SK-N-SH (cell line): ENCODE results near the gene PTAFR. TPM values are rescaled to one million over a fixed set of nuclear protein-coding genes. Genes with fewer than 3 reads are reported as not detected.

Experiments
- CTCF ChIA-PET: fragments of 300-600, 350-600 bp; formaldehyde crosslinking; extraction: SDS; loops from one replicate; lab custom pipeline; 2021; lab: Yijun Ruan, JAX
- POLR2A ChIA-PET: fragments of 350-600 bp; sonication (Branson Sonifier 250); formaldehyde crosslinking; extraction: SDS; loops from one replicate; lab custom pipeline; 2020; ENCODE audit warnings: antibody characterized with exemption, inconsistent platforms; lab: Yijun Ruan, JAX
- DNase-seq: peaks from one replicate; pipeline ENCODE4 v3.0.0; 2012
- H2AFZ ChIP-seq: fragments of 200-600 bp; sonication (generic); 2 replicates; pipeline ENCODE4 v1.8.1; 2016; ENCODE audit warnings: antibody characterized with exemption, mild to moderate bottlenecking, low read depth
- H3F3A ChIP-seq: fragments of 200-600 bp; sonication (generic); replicated peaks from 2 replicates; pipeline ENCODE3; 2016; ENCODE audit warnings: antibody characterized with exemption, mild to moderate bottlenecking; ENCODE audit not compliant: insufficient read depth
- H3K27ac ChIP-seq, 2 experiments: fragments of 200-500 bp in 1 of 2; fragments of 200-600 bp in 1 of 2; sonication (Bioruptor generic) in 1 of 2; sonication (generic), shearing (Covaris generic) in 1 of 2; 2 replicates each; pipeline versions ENCODE4 v1.5.1 to v1.6.1; 2014 to 2016; ENCODE audit warnings: low read depth in 2 of 2, inconsistent platforms in 1 of 2, low read length in 1 of 2, mild to moderate bottlenecking in 1 of 2, mixed read lengths in 1 of 2
- H3K27me3 ChIP-seq: fragments of 200-600 bp; sonication (generic), shearing (Covaris generic); 2 replicates; pipeline ENCODE4 v1.6.1; 2016; ENCODE audit warnings: mixed run types; ENCODE audit not compliant: insufficient read depth
- H3K36me3 ChIP-seq, 2 experiments: fragments of 200-500 bp in 1 of 2; fragments of 200-600 bp in 1 of 2; sonication (Bioruptor generic) in 1 of 2; sonication (generic) in 1 of 2; replicated peaks in 1 of 2; 2 replicates each; pipeline versions ENCODE3 to v1.5.1; 2014 to 2016; ENCODE audit warnings: low read length in 1 of 2, mild to moderate bottlenecking in 1 of 2; ENCODE audit not compliant: insufficient read depth in 2 of 2, control insufficient read depth in 1 of 2
- H3K4me1 ChIP-seq, 2 experiments: fragments of 200-500 bp in 1 of 2; fragments of 200-600 bp in 1 of 2; sonication (Bioruptor generic) in 1 of 2; sonication (generic), shearing (Covaris generic) in 1 of 2; 2 replicates each; pipeline versions ENCODE4 v1.5.1 to v1.6.1; 2014 to 2016; ENCODE audit warnings: low read depth in 1 of 2, low read length in 1 of 2, mixed run types in 1 of 2; ENCODE audit not compliant: insufficient read depth in 2 of 2, control insufficient read depth in 1 of 2
- H3K4me2 ChIP-seq: fragments of 200-600 bp; sonication (generic), shearing (Covaris generic); 2 replicates; pipeline ENCODE4 v1.6.1; 2017; ENCODE audit warnings: mixed run types
- H3K4me3 ChIP-seq, 2 experiments: fragments of 200-500 bp in 1 of 2; fragments of 200-600 bp in 1 of 2; sonication (Bioruptor generic) in 1 of 2; sonication (generic), shearing (Covaris generic) in 1 of 2; 2 replicates each; pipeline versions ENCODE4 v1.5.1 to v1.8.1; 2014 to 2016; ENCODE audit warnings: low read depth in 2 of 2, inconsistent platforms in 1 of 2, low read length in 1 of 2, mild to moderate bottlenecking in 1 of 2, mixed read lengths in 1 of 2, moderate library complexity in 1 of 2
- H3K79me2 ChIP-seq: fragments of 200-600 bp; sonication (generic); 2 replicates; pipeline ENCODE4 v1.8.1; 2017; ENCODE audit warnings: mild to moderate bottlenecking; ENCODE audit not compliant: insufficient read depth
- H3K9ac ChIP-seq: fragments of 200-600 bp; sonication (generic); 2 replicates; pipeline ENCODE4 v1.6.1; 2017; ENCODE audit warnings: mixed run types
- H3K9me2 ChIP-seq: fragments of 200-600 bp; sonication (generic); 2 replicates; pipeline ENCODE4 v1.6.1; 2017; ENCODE audit warnings: mixed run types
- H3K9me3 ChIP-seq: fragments of 200-600 bp; sonication (generic); 2 replicates; pipeline ENCODE4 v1.6.1; 2017; ENCODE audit warnings: mixed run types, mild to moderate bottlenecking, moderate library complexity
- H4K20me1 ChIP-seq: fragments of 200-600 bp; sonication (generic); 2 replicates; pipeline ENCODE4 v1.6.1; 2017; ENCODE audit warnings: mild to moderate bottlenecking, mixed run types; ENCODE audit not compliant: insufficient read depth
- CHD2 ChIP-seq: fragments of 150-350 bp; IDR thresholded peaks from 2 replicates; pipeline ENCODE4 v1.6.1; 2018; ENCODE audit warnings: low read length; ENCODE audit not compliant: partially characterized antibody
- CTCF ChIP-seq: fragments of 200-600 bp; sonication (generic); IDR thresholded peaks from 2 replicates; pipeline ENCODE4 v1.6.1; 2017; ENCODE audit warnings: antibody characterized with exemption, mild to moderate bottlenecking, moderate library complexity
- FOSL2 ChIP-seq: IDR thresholded peaks from 2 replicates; pipeline ENCODE4 v1.4.0; 2012; ENCODE audit warnings: low read depth, mild to moderate bottlenecking, moderate library complexity, borderline replicate concordance
- FOXM1 ChIP-seq: IDR thresholded peaks from 2 replicates; pipeline ENCODE4 v1.4.0; 2012; ENCODE audit warnings: low read depth, mild to moderate bottlenecking
- GABPA ChIP-seq: IDR thresholded peaks from 2 replicates; pipeline ENCODE4 v1.4.0; 2012; ENCODE audit warnings: low read depth, mild to moderate bottlenecking
- IRF3 ChIP-seq: fragments of 150-350 bp; IDR thresholded peaks from 2 replicates; pipeline ENCODE4 v1.6.1; 2016; ENCODE audit warnings: mild to moderate bottlenecking, low read depth, low read length
- MAX ChIP-seq: IDR thresholded peaks from 2 replicates; pipeline ENCODE4 v1.4.0; 2012; ENCODE audit warnings: low read depth
- MEF2A ChIP-seq: IDR thresholded peaks from 2 replicates; pipeline ENCODE4 v1.4.0; 2012; ENCODE audit warnings: low read depth, borderline replicate concordance
- NRF1 ChIP-seq: IDR thresholded peaks from 2 replicates; pipeline ENCODE4 v1.6.1; 2012; ENCODE audit warnings: low read depth, mild to moderate bottlenecking, low read length
- RAD21 ChIP-seq: IDR thresholded peaks from 2 replicates; pipeline ENCODE4 v1.6.1; 2012; ENCODE audit warnings: mild to moderate bottlenecking, low read length
- RCOR1 ChIP-seq: fragments of 150-350 bp; IDR thresholded peaks from 2 replicates; pipeline ENCODE4 v1.6.1; 2017; ENCODE audit warnings: antibody characterized with exemption, low read length
- RXRA ChIP-seq: IDR thresholded peaks from 2 replicates; pipeline ENCODE4 v1.4.0; 2012; ENCODE audit warnings: low read depth, mild to moderate bottlenecking, borderline replicate concordance
- SIN3A ChIP-seq: IDR thresholded peaks from 2 replicates; pipeline ENCODE4 v1.6.1; 2012; ENCODE audit warnings: low read depth, mild to moderate bottlenecking, low read length, moderate library complexity, borderline replicate concordance
- SMC3 ChIP-seq: IDR thresholded peaks from 2 replicates; pipeline ENCODE4 v1.6.1; 2012; ENCODE audit warnings: low read depth, low read length, improper control_type of control experiment
- USF2 ChIP-seq: fragments of 150-350 bp; IDR thresholded peaks from 2 replicates; pipeline ENCODE4 v1.6.1; 2017; ENCODE audit warnings: antibody characterized with exemption, low read length, low read depth, borderline replicate concordance
- ZBTB33 ChIP-seq: IDR thresholded peaks from 2 replicates; pipeline ENCODE4 v1.4.0; 2012; ENCODE audit warnings: low read depth, borderline replicate concordance
- WGBS: methylation state at CpG from one replicate; pipeline ENCODE4 v1.1.6; 2017; ENCODE audit warnings: low lambda C conversion rate; 5-methylcytosine and 5-hydroxymethylcytosine counted together
- polyA plus RNA-seq, 3 experiments: library from polyadenylated mRNA; depleted of rRNA; stranded (reverse); fragments of >200 nt; gene quantifications; 2 replicates each; pipeline ENCODE4 v1.2.3, GENCODE V29; 2012

PTAFR gene
- polyA plus RNA-seq, 1 of the 3 experiments (the other 2 are of a cell fraction) = 0.05 TPM

DNA sequence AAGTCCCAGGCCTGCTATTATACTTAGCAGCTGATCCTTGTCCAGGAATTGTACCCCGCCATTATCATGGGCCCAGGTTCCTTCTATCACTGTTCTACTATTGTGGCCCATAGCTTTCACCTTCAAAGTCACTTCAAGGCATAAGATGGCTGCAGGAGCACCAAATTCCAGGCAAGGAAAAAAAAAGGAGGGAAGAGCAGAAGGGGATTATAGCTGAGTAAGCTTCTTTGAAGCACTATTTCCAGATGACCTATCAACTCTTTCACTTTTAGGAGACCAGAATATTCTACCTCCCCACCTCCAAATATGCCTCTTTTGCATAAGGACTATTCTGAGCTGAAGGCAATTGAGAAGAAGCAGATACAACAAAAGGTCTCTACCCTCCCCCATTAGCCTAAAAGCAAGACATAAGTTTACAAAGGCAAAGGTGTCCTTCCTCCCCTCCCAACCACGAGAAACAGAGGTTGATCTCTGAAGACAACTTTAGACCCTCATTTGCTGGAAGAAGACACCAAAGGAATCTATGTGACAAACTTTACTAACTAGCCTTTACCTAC is 41.8 kb downstream of the PTAFR start:
- TF ChIP-seq SIN3A = no peak
- TF ChIP-seq CHD2 = no peak
- TF ChIP-seq FOSL2 = no peak
- TF ChIP-seq FOXM1 = no peak
- TF ChIP-seq MEF2A = no peak
- no peak for TF ChIP-seq CTCF
- no peak for TF ChIP-seq SMC3
- no peak for TF ChIP-seq RAD21
- no peaks in the 10 kb centered on the region for H3K4me1 ChIP-seq
- 60% methylated on average over 2 of the region's 2 CpGs for WGBS

GRCh38 chr1:28132171-28133167 is 44.0 kb downstream of the PTAFR start:
- WGBS = 77% methylated on average over 11 of the region's 11 CpGs
- POLR2A ChIA-PET = no interaction called here
- no peak overlapping the region for H3K4me2 ChIP-seq
- TF ChIP-seq IRF3 = no peak
- TF ChIP-seq FOSL2 = no peak
- TF ChIP-seq RXRA = no peak
- no peak for TF ChIP-seq RCOR1
- no peak for TF ChIP-seq ZBTB33
- no peak for TF ChIP-seq NRF1
- TF ChIP-seq CTCF = no peak
- TF ChIP-seq MAX = no peak
- no peak for TF ChIP-seq USF2
- TF ChIP-seq SIN3A = no peak
- no peak for TF ChIP-seq GABPA

More for the DNA sequence above, 41.8 kb downstream of the PTAFR start:
- no peaks in the 10 kb centered on the region for H3K36me3 ChIP-seq
- DNase-seq = no peak
- H3K4me3 ChIP-seq = no peak overlapping the region
- no peaks in the 10 kb centered on the region for H4K20me1 ChIP-seq
- H3K4me2 ChIP-seq = no peak overlapping the region
- no peaks in the 10 kb centered on the region for H3F3A ChIP-seq
- CTCF ChIA-PET = no interaction called here
- no peaks in the 10 kb centered on the region for H3K27me3 ChIP-seq
- H3K27ac ChIP-seq = no peak overlapping the region
- no peaks in the 10 kb centered on the region for H3K9me3 ChIP-seq
- no peaks in the 10 kb centered on the region for H3K79me2 ChIP-seq
- no peak overlapping the region for H3K9ac ChIP-seq
- no peak overlapping the region for H2AFZ ChIP-seq
- no peaks in the 10 kb centered on the region for H3K9me2 ChIP-seq
- POLR2A ChIA-PET = no interaction called here

More at GRCh38 chr1:28132171-28133167, 44.0 kb downstream of the PTAFR start:
- Histone ChIP-seq H3F3A (no peaks in the 10 kb centered on the region), H2AFZ (no peak overlapping the region), H3K27ac (no peak overlapping the region), H3K4me1 (no peaks in the 10 kb centered on the region), H3K79me2 (no peaks in the 10 kb centered on the region), H3K27me3 (no peaks in the 10 kb centered on the region), H3K9me2 (no peaks in the 10 kb centered on the region), H3K4me3 (no peak overlapping the region), H3K9me3 (no peaks in the 10 kb centered on the region), H4K20me1 (no peaks in the 10 kb centered on the region), H3K9ac (no peak overlapping the region), H3K36me3 (no peaks in the 10 kb centered on the region)
- CTCF ChIA-PET = no interaction called here
- no peak for DNase-seq
